GM19395 (cell line): Measurements from ENCODE around the gene MIB1.

Experiments
- ATAC-seq: cut with Tn5 transposase; IDR thresholded peaks from one replicate; pipeline ENCODE4 v1.9.1; 2021; ENCODE audit warnings: mild to moderate bottlenecking, moderate library complexity; ENCODE audit not compliant: unreplicated experiment

MIB1 gene

GRCh38 chr18:21868770-21869169, 128.2 kb downstream of the MIB1 start:
- no peak for ATAC-seq

- no peak for ATAC-seq
These were observed 149.0 kb downstream of the MIB1 start for GRCh38 chr18:21889570-21889969.

GRCh38 chr18:21894619-21895367, 154.2 kb downstream of the MIB1 start:
- no peak for ATAC-seq

GRCh38 chr18:21896732-21897336, 156.2 kb downstream of the MIB1 start:
- ATAC-seq, result no peak

- ATAC-seq, result peak; percentile 80
These were observed 157.2 kb downstream of the MIB1 start for GRCh38 chr18:21897811-21898210.

GRCh38 chr18:21900605-21901352, 160.2 kb downstream of the MIB1 start:
- ATAC-seq, result no peak

GRCh38 chr18:21901423-21901945, 160.9 kb downstream of the MIB1 start:
- ATAC-seq, result no peak

GRCh38 chr18:21903709-21904108, 163.1 kb downstream of the MIB1 start:
- ATAC-seq, result no peak

GRCh38 chr18:21904856-21905255, 164.3 kb downstream of the MIB1 start:
- ATAC-seq, result no peak

- no peak for ATAC-seq
These were observed 166.9 kb downstream of the MIB1 start for GRCh38 chr18:21907451-21907850.

GRCh38 chr18:21908711-21909110, 168.1 kb downstream of the MIB1 start:
- no peak for ATAC-seq

- no peak for ATAC-seq
These were observed 170.3 kb downstream of the MIB1 start for GRCh38 chr18:21910906-21911305.

- ATAC-seq, result no peak
These were observed 171.0 kb downstream of the MIB1 start for GRCh38 chr18:21911551-21911950.

- ATAC-seq, result no peak
These were observed 172.0 kb downstream of the MIB1 start for GRCh38 chr18:21912339-21913239.

- ATAC-seq, result no peak
These were observed 174.2 kb downstream of the MIB1 start for GRCh38 chr18:21914739-21915319.

GRCh38 chr18:21915546-21915945, 175.0 kb downstream of the MIB1 start:
- ATAC-seq, result no peak

GRCh38 chr18:21916594-21916993, 176.0 kb downstream of the MIB1 start:
- ATAC-seq, result no peak

GRCh38 chr18:21918693-21919092, 178.1 kb downstream of the MIB1 start:
- ATAC-seq, result no peak
